Fibroblast of the aortic adventitia (primary cell): ENCODE results near the gene GPC5. TPM values are rescaled to one million over a fixed set of nuclear protein-coding genes. Genes with fewer than 3 reads are reported as not detected.

Experiments used
- DNase-seq: peaks from one replicate; pipeline ENCODE4 v3.0.0-alpha.2; 2010; ENCODE audit warnings: low read depth
- H3K4me3 ChIP-seq: 2 replicates; pipeline ENCODE4 v1.5.1; 2011; ENCODE audit warnings: low read depth, mild to moderate bottlenecking, control low read depth, low read length, moderate library complexity
- CTCF ChIP-seq: IDR thresholded peaks from 2 replicates; pipeline ENCODE4 v1.5.1; 2011; ENCODE audit warnings: mild to moderate bottlenecking, low read length, control low read depth, inconsistent platforms; ENCODE audit not compliant: insufficient read depth
- total RNA-seq: library from RNA; depleted of rRNA; stranded (reverse); fragments of >200 nt; gene quantifications from 2 replicates; pipeline ENCODE4 v1.2.3, GENCODE V29; 2012; ENCODE audit warnings: low replicate concordance

Gene GPC5
- total RNA-seq, 1 donor: 0.18 TPM

GRCh38 chr13:91370501-91370900 is 27.9 kb upstream of the GPC5 start:
- TF ChIP-seq CTCF: no peak
- no peak overlapping the region for H3K4me3 ChIP-seq

GRCh38 chr13:91372911-91373310 is 25.5 kb upstream of the GPC5 start:
- no peak overlapping the region for H3K4me3 ChIP-seq
- DNase-seq: no peak
- TF ChIP-seq CTCF: no peak

More at GRCh38 chr13:91370501-91370900, 27.9 kb upstream of the GPC5 start:
- no peak for DNase-seq

- no peak overlapping the region for H3K4me3 ChIP-seq
- DNase-seq: peak; percentile 35
Measured at GRCh38 chr13:91375116-91375729, 23.2 kb upstream of the GPC5 start.

GRCh38 chr13:91381371-91381770 is 17.1 kb upstream of the GPC5 start:
- no peak overlapping the region for H3K4me3 ChIP-seq
- peak; percentile 31 for TF ChIP-seq CTCF
- peak; percentile 43 for DNase-seq

More at GRCh38 chr13:91375116-91375729, 23.2 kb upstream of the GPC5 start:
- peak; percentile 67 for TF ChIP-seq CTCF

- no peak for TF ChIP-seq CTCF
- no peak overlapping the region for H3K4me3 ChIP-seq
Measured at GRCh38 chr13:91383836-91384235, 14.6 kb upstream of the GPC5 start.

GRCh38 chr13:91384896-91385295 is 13.5 kb upstream of the GPC5 start:
- no peak overlapping the region for H3K4me3 ChIP-seq
- TF ChIP-seq CTCF: no peak
- no peak for DNase-seq

More at GRCh38 chr13:91383836-91384235, 14.6 kb upstream of the GPC5 start:
- DNase-seq: no peak

- DNase-seq: no peak
- TF ChIP-seq CTCF: no peak
Measured at GRCh38 chr13:91389186-91389585, 9.2 kb upstream of the GPC5 start.

More at GRCh38 chr13:91389186-91389585, 9.2 kb upstream of the GPC5 start:
- no peak overlapping the region for H3K4me3 ChIP-seq
